Smooth muscle cell (in vitro differentiated cells): ENCODE data around the gene CEBPB. TPM values are rescaled to one million over a fixed set of nuclear protein-coding genes. Genes with fewer than 3 reads are reported as not detected.
"Not testable (repeated sequence)": the region's sequence is repeated elsewhere in the genome, so short reads cannot be mapped to it uniquely, and the experiment has no call there.

Source experiments
- DNase-seq: peaks from one replicate; lab custom pipeline; 2025; ENCODE audit not compliant: unreplicated experiment; lab: John Stamatoyannopoulos, UW
- H2AFZ ChIP-seq: fragments of 200-600 bp; sonication (generic); 2 replicates; pipeline ENCODE4 v1.6.0; 2016; ENCODE audit warnings: antibody characterized with exemption, low read depth, mild to moderate bottlenecking
- H3F3A ChIP-seq: fragments of 200-600 bp; sonication (generic); 2 replicates; pipeline ENCODE4 v1.6.0; 2017; ENCODE audit warnings: antibody characterized with exemption, low read depth
- H3K27ac ChIP-seq: fragments of 200-600 bp; sonication (generic); 2 replicates; pipeline ENCODE4 v1.5.1; 2016; ENCODE audit warnings: low read depth, mild to moderate bottlenecking
- H3K27me3 ChIP-seq: fragments of 200-600 bp; sonication (generic); 2 replicates; pipeline ENCODE4 v1.6.1; 2016; ENCODE audit warnings: low read depth, mild to moderate bottlenecking
- H3K36me3 ChIP-seq: fragments of 200-600 bp; sonication (generic); 2 replicates; pipeline ENCODE4 v1.5.1; 2016; ENCODE audit warnings: low read depth
- H3K4me1 ChIP-seq: fragments of 200-600 bp; sonication (generic); 2 replicates; pipeline ENCODE4 v1.5.1; 2016; ENCODE audit warnings: low read depth
- H3K4me2 ChIP-seq: fragments of 200-600 bp; sonication (generic); 2 replicates; pipeline ENCODE4 v1.6.0; 2016; ENCODE audit warnings: mild to moderate bottlenecking
- H3K4me3 ChIP-seq: fragments of 200-600 bp; sonication (generic); 2 replicates; pipeline ENCODE4 v1.5.1; 2016; ENCODE audit warnings: mild to moderate bottlenecking
- H3K79me2 ChIP-seq: fragments of 200-600 bp; sonication (generic); 2 replicates; pipeline ENCODE4 v1.6.0; 2016; ENCODE audit warnings: low read depth, mild to moderate bottlenecking
- H3K9ac ChIP-seq: fragments of 200-600 bp; sonication (generic); 2 replicates; pipeline ENCODE4 v1.6.0; 2016; ENCODE audit warnings: low read depth
- H3K9me3 ChIP-seq: fragments of 200-600 bp; sonication (generic); replicated peaks from 2 replicates; pipeline ENCODE4 v1.5.1; 2016; ENCODE audit warnings: low read depth
- H4K20me1 ChIP-seq: fragments of 200-600 bp; sonication (generic); 2 replicates; pipeline ENCODE4 v1.6.0; 2016; ENCODE audit warnings: low read depth
- WGBS: methylation state at CpG from one replicate; pipeline ENCODE4 v1.1.7; 2016; ENCODE audit warnings: low lambda C conversion rate; 5-methylcytosine and 5-hydroxymethylcytosine counted together
- polyA plus RNA-seq: library from polyadenylated mRNA; unstranded; fragments of >200 nt; fragmentation: Nextera tagmentation; extraction: Ambion mirVana; gene quantifications from 2 replicates; pipeline ENCODE4 v1.2.1, GENCODE V29; 2016
- total RNA-seq: library from RNA; depleted of rRNA; stranded (reverse); fragments of >200 nt; gene quantifications from 2 replicates; pipeline ENCODE4 v1.2.3, GENCODE V29; 2014
- TF ChIP-seq, protein P1 (sequence below): fragments of 200-600 bp; sonication (generic); IDR thresholded peaks from 2 replicates; pipeline ENCODE4 v1.5.1; 2017; ENCODE audit warnings: borderline replicate concordance, mild to moderate bottlenecking, antibody characterized with exemption; ENCODE audit not compliant: insufficient read depth, poor library complexity, severe bottlenecking

The CEBPB gene
- total and polyA plus RNA-seq, 2 experiments from 2014 or later: 38.0 to 117 TPM

DNA sequence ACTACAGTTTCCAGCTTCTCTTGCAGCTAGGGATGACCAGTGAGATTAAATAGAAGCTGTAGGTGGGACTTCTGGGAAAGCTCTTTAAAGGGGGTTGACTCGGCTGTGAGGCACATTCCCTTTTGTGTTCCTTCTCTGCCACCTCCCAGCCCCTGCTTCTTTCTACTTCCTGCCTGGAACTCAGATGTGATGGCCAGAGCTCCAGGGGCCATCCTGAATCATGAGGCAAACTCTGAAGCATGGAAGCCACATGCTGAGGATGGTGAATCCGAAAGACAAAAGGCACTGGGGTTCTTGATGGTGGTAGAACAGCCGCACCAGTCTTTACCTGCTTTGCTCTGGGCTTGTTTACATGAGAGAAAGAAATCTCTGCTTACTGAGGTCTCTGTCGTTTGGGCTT is 9.1 kb downstream of the CEBPB start:
- Histone ChIP-seq H3F3A (peaks cover 5% of the 10 kb centered on the region), H3K27ac (no peak overlapping the region), H3K36me3 (no peaks in the 10 kb centered on the region), H3K4me2 (no peak overlapping the region), H2AFZ (no peak overlapping the region), H3K9me3 (no peaks in the 10 kb centered on the region), H4K20me1 (peaks cover 14% of the 10 kb centered on the region), H3K79me2 (no peaks in the 10 kb centered on the region), H3K27me3 (no peaks in the 10 kb centered on the region), H3K4me3 (no peak overlapping the region), H3K4me1 (no peaks in the 10 kb centered on the region), H3K9ac (no peak overlapping the region)
- WGBS: 79% methylated on average over 4 of the region's 4 CpGs
- DNase-seq: no peak
- TF ChIP-seq, protein P1, sequence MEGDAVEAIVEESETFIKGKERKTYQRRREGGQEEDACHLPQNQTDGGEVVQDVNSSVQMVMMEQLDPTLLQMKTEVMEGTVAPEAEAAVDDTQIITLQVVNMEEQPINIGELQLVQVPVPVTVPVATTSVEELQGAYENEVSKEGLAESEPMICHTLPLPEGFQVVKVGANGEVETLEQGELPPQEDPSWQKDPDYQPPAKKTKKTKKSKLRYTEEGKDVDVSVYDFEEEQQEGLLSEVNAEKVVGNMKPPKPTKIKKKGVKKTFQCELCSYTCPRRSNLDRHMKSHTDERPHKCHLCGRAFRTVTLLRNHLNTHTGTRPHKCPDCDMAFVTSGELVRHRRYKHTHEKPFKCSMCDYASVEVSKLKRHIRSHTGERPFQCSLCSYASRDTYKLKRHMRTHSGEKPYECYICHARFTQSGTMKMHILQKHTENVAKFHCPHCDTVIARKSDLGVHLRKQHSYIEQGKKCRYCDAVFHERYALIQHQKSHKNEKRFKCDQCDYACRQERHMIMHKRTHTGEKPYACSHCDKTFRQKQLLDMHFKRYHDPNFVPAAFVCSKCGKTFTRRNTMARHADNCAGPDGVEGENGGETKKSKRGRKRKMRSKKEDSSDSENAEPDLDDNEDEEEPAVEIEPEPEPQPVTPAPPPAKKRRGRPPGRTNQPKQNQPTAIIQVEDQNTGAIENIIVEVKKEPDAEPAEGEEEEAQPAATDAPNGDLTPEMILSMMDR: no peak

DNA sequence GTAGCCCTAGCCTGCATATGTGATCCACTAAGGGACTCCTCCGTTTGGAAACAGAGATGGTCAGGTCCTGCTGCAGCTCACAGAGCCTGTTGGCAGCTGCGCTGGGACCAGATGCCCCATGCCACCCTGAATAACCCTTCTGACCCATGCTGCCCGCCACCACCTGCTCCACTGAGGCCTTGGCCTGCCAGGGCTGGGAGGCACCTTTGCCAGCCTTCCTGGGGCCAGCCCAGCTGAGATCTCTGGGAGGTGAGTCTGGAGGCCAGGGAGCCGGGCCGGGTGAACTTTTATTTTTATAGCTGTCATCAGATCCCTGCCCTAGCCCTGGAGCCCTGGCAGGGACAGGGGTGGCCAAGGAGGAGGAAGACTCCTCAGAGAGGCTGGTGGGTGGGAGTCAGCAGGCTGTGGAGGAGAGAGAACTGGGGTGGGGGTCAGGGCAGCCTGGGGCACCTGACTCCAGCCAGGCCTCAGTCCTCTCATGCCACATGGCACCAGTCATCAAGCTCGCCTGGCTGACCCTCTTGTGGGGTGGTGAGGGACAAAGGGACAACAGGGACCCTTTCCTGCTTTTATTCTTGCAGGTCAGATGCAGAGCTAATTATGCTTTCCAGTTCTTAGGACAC is 10.0 kb downstream of the CEBPB start:
- no peak overlapping the region for H3K27ac ChIP-seq
- DNase-seq: no peak
- no peaks in the 10 kb centered on the region for H3K36me3 ChIP-seq
- no peaks in the 10 kb centered on the region for H3K4me1 ChIP-seq
- peaks cover 5% of the 10 kb centered on the region for H4K20me1 ChIP-seq
- no peak overlapping the region for H2AFZ ChIP-seq
- H3K27me3 ChIP-seq: no peaks in the 10 kb centered on the region
- no peak overlapping the region for H3K9ac ChIP-seq
- no peak overlapping the region for H3K4me2 ChIP-seq
- no peaks in the 10 kb centered on the region for H3K9me3 ChIP-seq
- 95% methylated on average over 6 of the region's 6 CpGs for WGBS
- TF ChIP-seq, protein P1: no peak
- no peaks in the 10 kb centered on the region for H3K79me2 ChIP-seq
- no peak overlapping the region for H3K4me3 ChIP-seq
- H3F3A ChIP-seq: peaks cover 5% of the 10 kb centered on the region

DNA sequence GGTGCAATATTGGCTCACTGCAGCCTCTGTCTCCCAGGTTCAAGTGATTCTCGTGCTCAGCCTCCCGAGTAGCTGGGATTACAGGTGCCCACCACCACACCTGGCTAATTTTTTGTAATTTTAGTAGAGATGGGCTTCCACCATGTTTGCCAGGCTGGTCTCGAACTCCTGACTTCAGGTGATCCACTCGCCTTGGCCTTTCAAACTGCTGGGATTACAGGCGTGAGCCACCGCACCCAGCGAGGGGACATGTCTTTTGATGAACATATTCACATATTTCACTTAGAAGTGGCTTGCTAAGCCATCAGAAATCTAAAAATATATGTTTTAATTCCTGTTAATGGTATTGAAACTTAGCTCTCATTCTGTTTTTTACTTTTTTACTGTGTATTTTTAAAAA is 11.1 kb downstream of the CEBPB start:
- not testable (repeated sequence) for H3K9ac ChIP-seq, H3K4me3 ChIP-seq, H3K79me2 ChIP-seq, H3F3A ChIP-seq, H2AFZ ChIP-seq, DNase-seq, H3K9me3 ChIP-seq, H3K27ac ChIP-seq, H3K4me1 ChIP-seq, H3K27me3 ChIP-seq, H4K20me1 ChIP-seq, H3K4me2 ChIP-seq, H3K36me3 ChIP-seq
- 97% methylated on average over 7 of the region's 7 CpGs for WGBS

DNA sequence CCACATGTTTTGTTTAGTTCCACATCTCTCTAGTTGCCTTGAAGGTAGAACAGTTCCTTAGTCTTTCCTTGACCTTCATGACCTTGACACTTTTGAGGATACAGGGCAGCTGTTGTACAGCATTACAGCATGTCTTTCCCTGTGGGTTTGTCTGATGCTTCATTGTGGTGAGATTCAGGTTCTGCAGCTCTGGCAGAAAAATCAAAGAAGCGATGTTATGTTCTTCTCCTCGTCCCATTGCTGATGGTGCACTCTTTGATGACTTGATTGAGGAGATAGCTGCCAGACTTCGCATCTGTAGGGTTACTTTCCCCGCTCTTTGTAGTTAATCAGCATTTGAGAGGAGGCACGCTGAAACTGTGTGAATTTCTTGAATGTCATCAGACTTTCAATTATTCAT is 12.0 kb downstream of the CEBPB start:
- no peaks in the 10 kb centered on the region for H4K20me1 ChIP-seq
- no peaks in the 10 kb centered on the region for H3K9me3 ChIP-seq
- no peaks in the 10 kb centered on the region for H3K27me3 ChIP-seq
- no peaks in the 10 kb centered on the region for H3K79me2 ChIP-seq
- no peaks in the 10 kb centered on the region for H3F3A ChIP-seq
- 89% methylated on average over 5 of the region's 5 CpGs for WGBS
- no peak overlapping the region for H2AFZ ChIP-seq
- H3K4me2 ChIP-seq: no peak overlapping the region
- H3K9ac ChIP-seq: no peak overlapping the region
- DNase-seq: no peak
- H3K36me3 ChIP-seq: no peaks in the 10 kb centered on the region
- no peaks in the 10 kb centered on the region for H3K4me1 ChIP-seq
- TF ChIP-seq, protein P1: no peak
- no peak overlapping the region for H3K4me3 ChIP-seq
- no peak overlapping the region for H3K27ac ChIP-seq
